Activated T-cell treated with anti-CD3 and anti-CD28 coated beads, Interleukin-2, amount 50 U/mL, for 24 hours (primary cell): ENCODE data around the gene DNAJB1.

ENCODE experiments used
- DNase-seq: peaks from one replicate; pipeline ENCODE4 v3.0.0-alpha.2; 2020
- H3K27ac Mint-ChIP-seq: 2 replicates; pipeline ENCODE4 v1.8.0; 2020; ENCODE audit warnings: mild to moderate bottlenecking, mixed read lengths
- H3K27me3 Mint-ChIP-seq: 2 replicates; pipeline ENCODE4 v1.8.0; 2020; ENCODE audit warnings: mixed read lengths
- H3K36me3 Mint-ChIP-seq: 2 replicates; pipeline ENCODE4 v1.8.0; 2020; ENCODE audit warnings: low read depth, mixed read lengths
- H3K4me1 Mint-ChIP-seq: 2 replicates; pipeline ENCODE4 v1.8.0; 2020; ENCODE audit warnings: low read depth, mixed read lengths
- H3K4me3 Mint-ChIP-seq: 2 replicates; pipeline ENCODE4 v1.8.0; 2020; ENCODE audit warnings: mild to moderate bottlenecking, moderate library complexity, mixed read lengths
- H3K9me3 Mint-ChIP-seq: 2 replicates; pipeline ENCODE4 v1.8.0; 2020; ENCODE audit warnings: mixed read lengths

Gene DNAJB1

GRCh38 chr19:14479309-14479974 lies 38.8 kb downstream of the DNAJB1 start:
- H3K27ac Mint-ChIP-seq = no peak overlapping the region
- peaks cover 18% of the 10 kb centered on the region for H3K36me3 Mint-ChIP-seq
- H3K4me3 Mint-ChIP-seq = no peak overlapping the region
- DNase-seq = no peak
- peaks cover 24% of the 10 kb centered on the region for H3K4me1 Mint-ChIP-seq
- H3K27me3 Mint-ChIP-seq = peaks cover 13% of the 10 kb centered on the region
- no peaks in the 10 kb centered on the region for H3K9me3 Mint-ChIP-seq

- Mint-ChIP-seq H3K36me3 (peaks cover 18% of the 10 kb centered on the region), H3K27ac (no peak overlapping the region), H3K4me3 (no peak overlapping the region), H3K9me3 (no peaks in the 10 kb centered on the region), H3K4me1 (peaks cover 28% of the 10 kb centered on the region), H3K27me3 (peaks cover 19% of the 10 kb centered on the region)
- DNase-seq = no peak
Observed at GRCh38 chr19:14478113-14478545, 40.1 kb downstream of the DNAJB1 start.

GRCh38 chr19:14477418-14478112 lies 40.6 kb downstream of the DNAJB1 start:
- H3K27me3 Mint-ChIP-seq = peaks cover 25% of the 10 kb centered on the region
- no peaks in the 10 kb centered on the region for H3K9me3 Mint-ChIP-seq

GRCh38 chr19:14476673-14477401 lies 41.4 kb downstream of the DNAJB1 start:
- H3K9me3 Mint-ChIP-seq = no peaks in the 10 kb centered on the region
- no peak overlapping the region for H3K27ac Mint-ChIP-seq
- H3K4me1 Mint-ChIP-seq = peaks cover 37% of the 10 kb centered on the region
- no peak for DNase-seq
- H3K27me3 Mint-ChIP-seq = peaks cover 25% of the 10 kb centered on the region
- H3K4me3 Mint-ChIP-seq = no peak overlapping the region
- H3K36me3 Mint-ChIP-seq = peaks cover 17% of the 10 kb centered on the region

More at GRCh38 chr19:14477418-14478112, 40.6 kb downstream of the DNAJB1 start:
- Mint-ChIP-seq H3K36me3 (peaks cover 18% of the 10 kb centered on the region), H3K4me1 (peaks cover 34% of the 10 kb centered on the region), H3K4me3 (no peak overlapping the region), H3K27ac (no peak overlapping the region)
- no peak for DNase-seq

- no peaks in the 10 kb centered on the region for H3K9me3 Mint-ChIP-seq
- no peak overlapping the region for H3K4me3 Mint-ChIP-seq
- H3K4me1 Mint-ChIP-seq = peaks cover 38% of the 10 kb centered on the region
- peaks cover 25% of the 10 kb centered on the region for H3K27me3 Mint-ChIP-seq
- no peak for DNase-seq
- peaks cover 19% of the 10 kb centered on the region for H3K36me3 Mint-ChIP-seq
- no peak overlapping the region for H3K27ac Mint-ChIP-seq
Observed at GRCh38 chr19:14476327-14476672, 41.9 kb downstream of the DNAJB1 start.

- H3K4me1 Mint-ChIP-seq = peaks cover 36% of the 10 kb centered on the region
- peak within 1 kb of the TSS; percentile 15 for H3K4me3 Mint-ChIP-seq
- peaks cover 26% of the 10 kb centered on the region for H3K36me3 Mint-ChIP-seq
- H3K27ac Mint-ChIP-seq = peak within 1 kb of the TSS; percentile 50
- DNase-seq = no peak
- H3K9me3 Mint-ChIP-seq = no peaks in the 10 kb centered on the region
- H3K27me3 Mint-ChIP-seq = peaks cover 25% of the 10 kb centered on the region
Observed at GRCh38 chr19:14475251-14476073, 42.7 kb downstream of the DNAJB1 start, which contains the start of gene PTGER1. TSS of gene PTGER1 (minus strand) at chr19:14475354. CDS start at chr19:14474320, 1,034 bp downstream.

- Mint-ChIP-seq H3K27ac (peak overlapping the region; percentile 50), H3K36me3 (peaks cover 32% of the 10 kb centered on the region), H3K4me1 (peaks cover 35% of the 10 kb centered on the region), H3K9me3 (no peaks in the 10 kb centered on the region), H3K4me3 (peak overlapping the region; percentile 6), H3K27me3 (peaks cover 25% of the 10 kb centered on the region)
- no peak for DNase-seq
Observed at GRCh38 chr19:14474827-14475226, 43.4 kb downstream of the DNAJB1 start.

- no peak for DNase-seq
- Mint-ChIP-seq H3K27me3 (peaks cover 25% of the 10 kb centered on the region), H3K4me3 (no peak overlapping the region), H3K36me3 (peaks cover 40% of the 10 kb centered on the region), H3K9me3 (no peaks in the 10 kb centered on the region), H3K27ac (no peak overlapping the region), H3K4me1 (peaks cover 35% of the 10 kb centered on the region)
Observed at GRCh38 chr19:14473978-14474578, 44.1 kb downstream of the DNAJB1 start.

- Mint-ChIP-seq H3K27me3 (peaks cover 25% of the 10 kb centered on the region), H3K27ac (no peak overlapping the region), H3K9me3 (no peaks in the 10 kb centered on the region), H3K4me1 (peaks cover 35% of the 10 kb centered on the region), H3K36me3 (peaks cover 39% of the 10 kb centered on the region), H3K4me3 (peak overlapping the region; percentile 15)
- DNase-seq = no peak
Observed at GRCh38 chr19:14473073-14473977, 44.9 kb downstream of the DNAJB1 start.

GRCh38 chr19:14472202-14472938 lies 45.8 kb downstream of the DNAJB1 start:
- peak; percentile 93 for DNase-seq
- Mint-ChIP-seq H3K36me3 (peaks cover 44% of the 10 kb centered on the region), H3K4me1 (peaks cover 35% of the 10 kb centered on the region), H3K9me3 (no peaks in the 10 kb centered on the region), H3K4me3 (peak overlapping the region; percentile 23), H3K27ac (no peak overlapping the region), H3K27me3 (peaks cover 25% of the 10 kb centered on the region)

- peaks cover 25% of the 10 kb centered on the region for H3K27me3 Mint-ChIP-seq
- no peak for DNase-seq
- H3K36me3 Mint-ChIP-seq = peaks cover 49% of the 10 kb centered on the region
- no peaks in the 10 kb centered on the region for H3K9me3 Mint-ChIP-seq
- no peak overlapping the region for H3K4me3 Mint-ChIP-seq
- H3K27ac Mint-ChIP-seq = no peak overlapping the region
- H3K4me1 Mint-ChIP-seq = peaks cover 34% of the 10 kb centered on the region
Observed at GRCh38 chr19:14471436-14472187, 46.6 kb downstream of the DNAJB1 start.
